ENCODE measurements around the gene EDNRA. TPM values are rescaled to one million over a fixed set of nuclear protein-coding genes. Genes with fewer than 3 reads are reported as not detected.
A peak's percentile ranks its signal among the peaks of the same experiment; 100 is the strongest.

Gene EDNRA
- total and polyA plus RNA-seq, 2 of the 8 experiments (the other 6 are each of a cell fraction or from before 2014, with no cell fraction given) = 1.7 to 3.3 TPM

- Histone ChIP-seq H4K8ac (ENCODE audit: extremely low read depth, insufficient read depth, low read length) (no peak overlapping the region), H3K23me2 (ENCODE audit: low read depth, low read length) (no peaks in the 10 kb centered on the region), H2BK20ac (ENCODE audit: low read length) (no peak overlapping the region), H2BK15ac (ENCODE audit: low read length) (no peak overlapping the region), H4K91ac (replicated peaks; ENCODE audit: insufficient read length, low read length) (no peak overlapping the region), H3K27me3 (replicated peaks in 1 of 4; ENCODE audit: control insufficient read depth in 3 of 4, extremely low read depth in 1 of 4, insufficient read depth in 3 of 4, low read length in 3 of 4) (no peaks in the 10 kb centered on the region), H3K56ac (replicated peaks; ENCODE audit: insufficient read length, low read depth, low read length) (no peak overlapping the region), H3K4me3 (ENCODE audit: extremely low read depth in 1 of 4, insufficient read depth in 2 of 4, low read depth in 3 of 4, low read length in 4 of 4) (no peak overlapping the region), H3K14ac (ENCODE audit: insufficient read length) (no peak overlapping the region), H3K23ac (ENCODE audit: insufficient read length) (no peak overlapping the region), H3K9ac (replicated peaks in 1 of 4; ENCODE audit: extremely low read depth in 1 of 4, low read depth in 3 of 4, low read length in 3 of 4) (no peak overlapping the region), H2AK5ac (ENCODE audit: low read depth, low read length) (no peak overlapping the region), H3K27ac (ENCODE audit: low read depth, low read length) (no peak overlapping the region), H3K79me2 (ENCODE audit: control insufficient read depth in 1 of 2, insufficient read depth in 2 of 2, low read length in 2 of 2) (no peaks in the 10 kb centered on the region), H3K18ac (ENCODE audit: extremely low read depth, low read length) (no peak overlapping the region), H4K20me1 (replicated peaks in 1 of 2; ENCODE audit: control insufficient read depth in 1 of 2, insufficient read depth in 2 of 2, low read length in 2 of 2) (no peaks in the 10 kb centered on the region), H2BK5ac (ENCODE audit: low read depth, low read length) (no peak overlapping the region), H4K5ac (ENCODE audit: insufficient read length, low read depth, low read length) (no peak overlapping the region), H2BK120ac (replicated peaks; ENCODE audit: low read depth, low read length) (no peak overlapping the region), H3K79me1 (ENCODE audit: low read depth, low read length) (no peaks in the 10 kb centered on the region), H3K9me3 (ENCODE audit: insufficient read depth in 2 of 2, low read depth in 1 of 2, low read length in 1 of 2) (no peaks in the 10 kb centered on the region), H2BK12ac (ENCODE audit: low read depth, low read length) (no peak overlapping the region), H2AFZ (ENCODE audit: low read length) (peak overlapping the region; percentile 12; the same call in 1 of the 2 replicates), H3K4me1 (replicated peaks in 1 of 4; ENCODE audit: control insufficient read depth in 3 of 4, insufficient read depth in 4 of 4, low read length in 3 of 4) (peaks cover 0 to 3% (median 0%) of the 10 kb centered on the region in 4 experiments; a peak in 1 of 7 replicates), H3K4ac (replicated peaks; ENCODE audit: insufficient read length, low read depth, low read length) (no peak overlapping the region), H3K4me2 (ENCODE audit: insufficient read depth in 1 of 2, low read depth in 2 of 2, low read length in 2 of 2) (no peak overlapping the region), H3K36me3 (ENCODE audit: control insufficient read depth in 2 of 4, insufficient read depth in 4 of 4, low read length in 3 of 4) (no peaks in the 10 kb centered on the region)
- TF ChIP-seq FOSL1 (IDR thresholded peaks at IDR 0.05; ENCODE audit: insufficient read depth, low read depth, low read length) = no peak
- CTCF ChIA-PET (ENCODE audit: partially characterized antibody) = interaction anchor here (0.5 to 10.2 kb wide), 29 partner anchors 8 to 1373 kb away, joined by 3 to 93 read pairs (median 6); partner anchors contain the start of gene EDNRA
- FAIRE-seq = no peak
- POLR2A ChIA-PET (ENCODE audit: partially characterized antibody) = no interaction called here
- no peak for DNase-seq (ENCODE audit: low read depth in 1 of 2, low spot score in 2 of 2)
Observed at GRCh38 chr4:147591106-147591505, 110.2 kb downstream of the EDNRA start.

Data from H1 (cell line).